HG03432 (cell line): ENCODE measurements around the gene MAN2A2.
"Not testable (repeated sequence)": the region's sequence is repeated elsewhere in the genome, so short reads cannot be mapped to it uniquely, and the experiment has no call there.

Experiments used
- ATAC-seq: cut with Tn5 transposase; IDR thresholded peaks from one replicate; pipeline ENCODE4 v1.9.1; 2021; ENCODE audit warnings: mild to moderate bottlenecking, moderate library complexity; ENCODE audit not compliant: unreplicated experiment

Gene MAN2A2

GRCh38 chr15:90871139-90871715 lies 31.9 kb upstream of the MAN2A2 start:
- ATAC-seq = peak; percentile 27

GRCh38 chr15:90871716-90872485 lies 31.2 kb upstream of the MAN2A2 start:
- ATAC-seq = peak; percentile 31

GRCh38 chr15:90872486-90873184 lies 30.5 kb upstream of the MAN2A2 start:
- peak; percentile 10 for ATAC-seq

GRCh38 chr15:90873488-90873997 lies 29.6 kb upstream of the MAN2A2 start:
- ATAC-seq = no peak

- no peak for ATAC-seq
Measured at GRCh38 chr15:90873998-90874605, 29.0 kb upstream of the MAN2A2 start.

- not testable (repeated sequence) for ATAC-seq
Measured at GRCh38 chr15:90874986-90875385, 28.1 kb upstream of the MAN2A2 start.

- no peak for ATAC-seq
Measured at GRCh38 chr15:90875549-90875981, 27.5 kb upstream of the MAN2A2 start.

- ATAC-seq = no peak
Measured at GRCh38 chr15:90876046-90876445, 27.1 kb upstream of the MAN2A2 start.

- no peak for ATAC-seq
Measured at GRCh38 chr15:90876512-90877170, 26.5 kb upstream of the MAN2A2 start.

- ATAC-seq = no peak
Measured at GRCh38 chr15:90877315-90877714, 25.8 kb upstream of the MAN2A2 start.

- no peak for ATAC-seq
Measured at GRCh38 chr15:90877996-90878395, 25.1 kb upstream of the MAN2A2 start.

GRCh38 chr15:90878660-90879059 lies 24.4 kb upstream of the MAN2A2 start:
- ATAC-seq = no peak

GRCh38 chr15:90879730-90880366 lies 23.3 kb upstream of the MAN2A2 start:
- no peak for ATAC-seq

- no peak for ATAC-seq
Measured at GRCh38 chr15:90880381-90881145, 22.5 kb upstream of the MAN2A2 start.

GRCh38 chr15:90881181-90881977 lies 21.7 kb upstream of the MAN2A2 start:
- ATAC-seq = no peak

- ATAC-seq = no peak
Measured at GRCh38 chr15:90881978-90882721, 21.0 kb upstream of the MAN2A2 start.

- no peak for ATAC-seq
Measured at GRCh38 chr15:90882781-90883525, 20.1 kb upstream of the MAN2A2 start.
